NB4 (cell line): ENCODE data around the gene AGFG2.
"Not testable (repeated sequence)": the region's sequence is repeated elsewhere in the genome, so short reads cannot be mapped to it uniquely, and the experiment has no call there.

ENCODE experiments used
- DNase-seq: peaks from one replicate; pipeline ENCODE4 v3.0.0; 2010; ENCODE audit warnings: low read depth
- H3K4me3 ChIP-seq: one replicate; pipeline ENCODE4 v1.5.1; 2011; ENCODE audit warnings: mild to moderate bottlenecking, low read depth, low read length, moderate library complexity
- MYC ChIP-seq: IDR thresholded peaks from 2 replicates; pipeline ENCODE4 v1.6.1; 2011; ENCODE audit warnings: low read depth, low read length
- POLR2A ChIP-seq: IDR thresholded peaks from 2 replicates; pipeline ENCODE4 v1.6.1; 2011; ENCODE audit warnings: mild to moderate bottlenecking; ENCODE audit not compliant: insufficient read length; ENCODE audit errors: extremely low read depth
- TF ChIP-seq, protein P1 (sequence below): IDR thresholded peaks from one replicate; pipeline ENCODE4 v1.5.1; 2012; ENCODE audit warnings: low read depth, low read length
- TF ChIP-seq, protein P2 (sequence below): IDR thresholded peaks from 2 replicates; pipeline ENCODE4 v1.6.1; 2011; ENCODE audit warnings: low read depth, low read length

AGFG2 gene

DNA sequence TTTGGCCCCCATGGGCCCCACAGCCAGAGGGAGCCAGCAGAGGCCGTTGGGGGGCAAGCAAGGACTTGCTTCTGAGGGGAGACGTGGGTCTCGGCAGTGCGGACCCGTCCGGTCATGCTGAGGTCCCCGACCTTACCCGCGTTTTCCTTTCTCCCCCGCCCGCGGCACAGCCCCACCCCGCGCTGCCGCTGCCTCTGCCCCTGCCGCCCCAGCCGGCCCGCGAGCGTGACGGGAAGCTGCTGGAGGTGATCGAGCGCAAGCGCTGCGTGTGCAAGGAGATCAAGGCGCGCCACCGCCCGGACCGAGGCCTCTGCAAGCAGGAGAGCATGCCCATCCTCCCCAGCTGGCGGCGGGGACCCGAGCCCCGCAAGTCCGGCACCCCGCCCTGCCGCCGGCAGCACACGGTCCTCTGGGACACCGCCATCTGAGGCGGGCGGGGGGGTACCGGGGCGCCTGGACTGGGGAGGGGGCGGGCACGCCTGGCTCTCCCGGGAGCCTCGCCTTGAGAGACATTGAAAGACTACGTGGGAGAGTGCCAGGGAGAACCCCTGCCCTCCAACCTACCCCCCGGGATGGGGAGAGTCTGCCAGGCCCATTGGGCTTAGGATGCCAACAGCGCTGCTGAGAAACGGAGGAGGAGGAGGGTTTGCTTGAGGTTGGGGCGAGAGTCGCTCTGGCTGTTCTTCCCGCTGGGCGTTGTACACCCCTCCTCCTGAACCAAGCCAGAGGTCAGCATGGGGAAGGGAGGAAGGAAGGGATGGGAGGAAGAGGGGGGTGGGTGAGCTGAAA lies 45.3 kb upstream of the AGFG2 start:
- H3K4me3 ChIP-seq: no peak overlapping the region
- TF ChIP-seq, protein P1, sequence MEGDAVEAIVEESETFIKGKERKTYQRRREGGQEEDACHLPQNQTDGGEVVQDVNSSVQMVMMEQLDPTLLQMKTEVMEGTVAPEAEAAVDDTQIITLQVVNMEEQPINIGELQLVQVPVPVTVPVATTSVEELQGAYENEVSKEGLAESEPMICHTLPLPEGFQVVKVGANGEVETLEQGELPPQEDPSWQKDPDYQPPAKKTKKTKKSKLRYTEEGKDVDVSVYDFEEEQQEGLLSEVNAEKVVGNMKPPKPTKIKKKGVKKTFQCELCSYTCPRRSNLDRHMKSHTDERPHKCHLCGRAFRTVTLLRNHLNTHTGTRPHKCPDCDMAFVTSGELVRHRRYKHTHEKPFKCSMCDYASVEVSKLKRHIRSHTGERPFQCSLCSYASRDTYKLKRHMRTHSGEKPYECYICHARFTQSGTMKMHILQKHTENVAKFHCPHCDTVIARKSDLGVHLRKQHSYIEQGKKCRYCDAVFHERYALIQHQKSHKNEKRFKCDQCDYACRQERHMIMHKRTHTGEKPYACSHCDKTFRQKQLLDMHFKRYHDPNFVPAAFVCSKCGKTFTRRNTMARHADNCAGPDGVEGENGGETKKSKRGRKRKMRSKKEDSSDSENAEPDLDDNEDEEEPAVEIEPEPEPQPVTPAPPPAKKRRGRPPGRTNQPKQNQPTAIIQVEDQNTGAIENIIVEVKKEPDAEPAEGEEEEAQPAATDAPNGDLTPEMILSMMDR: no peak
- TF ChIP-seq MYC: no peak
- TF ChIP-seq, protein P2, sequence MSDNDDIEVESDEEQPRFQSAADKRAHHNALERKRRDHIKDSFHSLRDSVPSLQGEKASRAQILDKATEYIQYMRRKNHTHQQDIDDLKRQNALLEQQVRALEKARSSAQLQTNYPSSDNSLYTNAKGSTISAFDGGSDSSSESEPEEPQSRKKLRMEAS: no peak
- peak; percentile 68 for DNase-seq

DNA sequence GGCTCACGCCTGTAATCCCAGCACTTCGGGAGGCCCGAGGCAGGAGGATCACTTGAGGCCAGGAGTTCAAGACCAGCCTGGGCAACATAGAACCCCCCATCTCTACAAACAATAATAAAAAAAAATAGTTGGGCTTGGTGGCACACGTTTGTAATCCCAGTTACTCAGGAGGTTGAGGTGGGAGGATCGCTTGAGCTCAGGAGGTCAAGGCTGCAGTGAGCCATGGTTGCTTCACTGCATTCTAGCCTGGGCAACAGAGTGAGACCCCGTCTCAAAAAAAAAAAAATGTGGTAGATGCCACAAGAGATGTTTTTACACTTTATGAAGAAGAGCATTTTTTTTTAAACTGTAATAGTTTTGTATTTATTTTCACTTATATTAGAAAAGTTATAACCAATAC lies 42.5 kb upstream of the AGFG2 start:
- no peak for DNase-seq
- TF ChIP-seq, protein P2: no peak
- TF ChIP-seq, protein P1: no peak
- TF ChIP-seq POLR2A: no peak
- TF ChIP-seq MYC: no peak

DNA sequence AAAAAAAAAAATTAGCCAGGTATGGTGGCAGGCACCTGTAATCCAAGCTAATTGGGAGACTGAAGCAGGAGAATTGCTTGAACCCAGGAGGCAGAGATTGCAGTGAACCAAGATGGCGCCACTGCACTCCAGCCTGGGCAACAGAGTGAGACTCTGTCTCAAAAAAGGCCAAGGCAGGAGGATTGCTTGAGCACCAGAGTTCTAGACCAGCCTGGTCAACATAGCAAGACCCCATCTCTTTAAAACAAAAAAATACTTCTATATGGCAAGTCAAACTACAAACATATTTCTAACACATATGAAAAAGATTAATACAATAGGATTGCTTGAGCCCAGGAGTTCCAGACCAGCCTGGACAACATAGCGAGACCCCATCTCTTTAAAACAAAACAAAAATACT lies 38.3 kb upstream of the AGFG2 start:
- H3K4me3 ChIP-seq, DNase-seq: not testable (repeated sequence)

More for the DNA sequence above, 42.5 kb upstream of the AGFG2 start:
- no peak overlapping the region for H3K4me3 ChIP-seq

DNA sequence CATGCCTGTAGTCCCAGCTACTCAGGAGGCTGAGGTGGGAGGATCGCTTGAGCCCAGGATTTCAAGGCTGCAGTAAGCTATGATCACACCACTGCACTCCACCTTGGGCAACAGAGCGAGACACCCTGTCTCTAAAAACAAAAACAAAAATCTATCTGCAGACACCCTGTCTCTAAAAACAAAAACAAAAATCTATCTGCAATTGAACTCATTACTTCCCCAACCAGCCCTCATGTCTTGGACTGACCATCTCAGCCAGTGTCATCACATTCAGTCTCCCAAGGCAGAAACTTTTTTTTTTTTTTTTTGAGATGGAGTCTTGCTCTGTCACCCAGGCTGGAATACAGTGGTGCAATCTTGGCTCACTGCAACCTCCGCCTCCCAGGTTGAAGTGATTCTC lies 35.0 kb upstream of the AGFG2 start:
- not testable (repeated sequence) for DNase-seq, H3K4me3 ChIP-seq

DNA sequence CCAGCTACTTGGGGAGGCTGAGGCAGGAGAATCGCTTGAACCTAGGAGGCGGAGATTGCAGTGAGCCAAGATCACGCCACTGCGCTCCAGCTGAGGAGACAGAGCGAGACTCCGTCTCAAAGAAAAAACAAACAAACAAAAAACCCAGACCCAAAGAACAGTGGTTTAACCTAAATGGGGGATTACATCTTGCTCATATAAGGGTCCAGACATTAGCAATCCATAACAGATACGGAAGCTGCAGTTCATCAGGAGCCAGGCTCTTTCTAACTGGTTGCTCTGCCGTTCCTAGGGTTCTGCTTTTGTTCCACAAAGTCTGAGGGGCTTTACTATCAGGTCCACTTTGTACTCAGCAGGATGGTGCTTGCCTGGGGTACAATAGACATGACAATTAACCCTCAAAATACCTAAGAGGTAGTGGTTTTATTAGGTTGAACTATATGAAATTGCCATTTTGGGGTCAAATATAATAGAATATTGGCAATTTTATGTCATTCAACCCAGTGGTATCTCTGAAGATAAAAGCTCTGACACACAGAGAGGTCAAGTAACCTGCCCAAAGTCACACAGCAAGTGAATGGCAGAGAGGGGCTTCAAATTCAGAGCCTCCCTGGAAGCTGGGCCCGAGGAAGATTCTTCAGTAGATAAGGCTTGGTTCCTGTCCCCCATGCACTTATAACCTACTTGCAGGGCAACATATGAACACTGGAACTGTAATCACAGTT lies 34.0 kb upstream of the AGFG2 start:
- no peak for DNase-seq
- no peak overlapping the region for H3K4me3 ChIP-seq
- TF ChIP-seq, protein P1: no peak

DNA sequence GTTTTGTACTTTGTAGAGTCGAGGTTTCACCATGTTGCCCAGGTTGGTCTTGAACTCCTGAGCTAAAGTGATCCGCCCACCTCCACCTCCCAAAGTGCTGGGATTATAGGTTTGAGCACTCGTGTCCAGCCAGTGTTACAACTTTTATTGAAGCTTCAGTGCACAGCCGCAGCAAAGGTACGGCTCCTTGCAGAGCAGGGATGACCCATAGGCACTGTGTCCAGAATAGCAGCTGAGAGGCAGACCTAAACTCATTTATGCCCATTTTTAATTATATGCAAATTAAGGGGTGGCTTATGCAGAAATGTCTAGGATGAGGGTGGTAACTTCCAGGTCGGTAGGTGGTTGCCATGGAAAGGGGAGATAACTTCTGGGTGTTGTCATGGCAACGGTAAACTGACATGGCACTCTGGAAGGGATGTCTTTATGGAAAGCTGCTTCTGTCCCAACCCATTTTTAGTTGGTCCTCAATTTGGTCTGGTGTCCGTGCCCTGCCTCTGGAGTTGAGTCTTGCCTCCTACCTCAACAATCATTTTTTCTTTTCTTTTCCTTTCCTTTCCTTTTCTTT lies 32.6 kb upstream of the AGFG2 start:
- H3K4me3 ChIP-seq: no peak overlapping the region
- no peak for DNase-seq
- TF ChIP-seq, protein P2: no peak
- TF ChIP-seq, protein P1: no peak
- no peak for TF ChIP-seq POLR2A
- TF ChIP-seq MYC: no peak

DNA sequence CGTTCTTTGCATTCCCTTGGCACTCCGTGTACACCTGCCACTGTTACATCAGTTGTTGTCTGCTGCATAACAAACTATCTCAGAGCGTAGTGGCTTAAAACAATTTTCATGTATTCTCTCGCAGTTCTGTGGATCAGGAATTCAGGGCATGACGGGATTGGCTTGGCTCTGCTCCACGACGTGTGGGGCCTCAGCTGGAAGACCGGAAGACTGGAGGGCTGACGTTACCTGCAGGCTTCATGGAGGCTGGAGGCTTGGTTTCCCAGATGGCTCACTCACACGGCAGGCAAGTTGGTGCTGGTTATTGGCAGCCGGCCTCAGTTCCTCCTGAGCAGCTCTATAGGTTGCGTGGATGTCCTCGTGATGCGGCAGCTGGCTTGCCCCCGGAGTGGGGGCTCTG lies 29.8 kb upstream of the AGFG2 start:
- TF ChIP-seq, protein P2: no peak
- TF ChIP-seq POLR2A (no peak), MYC (no peak)
- TF ChIP-seq, protein P1: no peak
- DNase-seq: no peak
- no peak overlapping the region for H3K4me3 ChIP-seq
